HTR-8/SVneo (cell line): ENCODE results near the gene VAPB.
"Not testable (repeated sequence)": the region's sequence is repeated elsewhere in the genome, so short reads cannot be mapped to it uniquely, and the experiment has no call there.

ENCODE experiments used
- DNase-seq: peaks from one replicate; pipeline ENCODE4 v3.0.0; 2011; ENCODE audit warnings: low spot score, mixed read lengths; ENCODE audit not compliant: insufficient read length
- FAIRE-seq: peaks from 2 replicates; lab custom pipeline; 2011; peaks lifted over from hg19 to GRCh38; lab: Jason Lieb, UNC

The VAPB gene

GRCh38 chr20:58388882-58389323 is at the start of gene VAPB:
VAPB (plus strand) TSS chr20:58389229; CDS start chr20:58389460, 231 bp downstream.
- DNase-seq, result peak; percentile 99
- FAIRE-seq, result peak; percentile 100

GRCh38 chr20:58339741-58340140 is 49.3 kb upstream of the VAPB start:
- no peak for FAIRE-seq
- no peak for DNase-seq

GRCh38 chr20:58340151-58340550 is 48.9 kb upstream of the VAPB start:
- FAIRE-seq (peak; percentile 85), DNase-seq (no peak)

GRCh38 chr20:58340853-58341252 is 48.2 kb upstream of the VAPB start:
- FAIRE-seq, result peak; percentile 92
- DNase-seq, result peak; percentile 56

- FAIRE-seq (peak; percentile 31), DNase-seq (peak; percentile 93)
Measured at GRCh38 chr20:58342104-58342945, 46.7 kb upstream of the VAPB start.

- no peak for FAIRE-seq
- DNase-seq, result no peak
Measured at GRCh38 chr20:58344741-58345140, 44.3 kb upstream of the VAPB start.

GRCh38 chr20:58349570-58349969 is 39.5 kb upstream of the VAPB start:
- DNase-seq (peak; percentile 97), FAIRE-seq (peak; percentile 91)

GRCh38 chr20:58352468-58352867 is 36.6 kb upstream of the VAPB start:
- FAIRE-seq (peak; percentile 91), DNase-seq (no peak)

GRCh38 chr20:58359441-58359840 is 29.6 kb upstream of the VAPB start:
- DNase-seq (no peak), FAIRE-seq (no peak)

- DNase-seq (no peak), FAIRE-seq (peak; percentile 54)
Measured at GRCh38 chr20:58360936-58361335, 28.1 kb upstream of the VAPB start.

GRCh38 chr20:58361481-58362205 is 27.4 kb upstream of the VAPB start:
- FAIRE-seq (peak; percentile 96), DNase-seq (no peak)

- DNase-seq (no peak), FAIRE-seq (no peak)
Measured at GRCh38 chr20:58362206-58362516, 26.9 kb upstream of the VAPB start.

GRCh38 chr20:58362970-58363369 is 26.1 kb upstream of the VAPB start:
- DNase-seq (no peak), FAIRE-seq (no peak)

- DNase-seq (no peak), FAIRE-seq (peak; percentile 89)
Measured at GRCh38 chr20:58366866-58367265, 22.2 kb upstream of the VAPB start.

GRCh38 chr20:58372806-58373205 is 16.2 kb upstream of the VAPB start:
- peak; percentile 69 for FAIRE-seq

GRCh38 chr20:58373296-58373695 is 15.7 kb upstream of the VAPB start:
- FAIRE-seq, DNase-seq: not testable (repeated sequence)

More at GRCh38 chr20:58372806-58373205, 16.2 kb upstream of the VAPB start:
- DNase-seq, result no peak

GRCh38 chr20:58374027-58374850 is 14.8 kb upstream of the VAPB start:
- FAIRE-seq (peak; percentile 96), DNase-seq (no peak)

- FAIRE-seq (peak; percentile 72), DNase-seq (no peak)
Measured at GRCh38 chr20:58374906-58375758, 13.9 kb upstream of the VAPB start.

GRCh38 chr20:58375759-58376352 is 13.2 kb upstream of the VAPB start:
- no peak for FAIRE-seq

More at GRCh38 chr20:58375759-58376352, 13.2 kb upstream of the VAPB start:
- no peak for DNase-seq
